ENCODE data around the gene LCE1B.

Gene LCE1B

GRCh38 chr1:152811050-152811449 lies 721 bp upstream of the LCE1B start:
- no peak for TF ChIP-seq CTCF (IDR thresholded peaks at IDR 0.05; ENCODE audit: control insufficient read depth, insufficient read depth, low read depth, low read length, missing control alignments)
- no peak for DNase-seq (ENCODE audit: low read depth)

GRCh38 chr1:152817309-152817708 lies 5.5 kb downstream of the LCE1B start:
- no peak for TF ChIP-seq CTCF (IDR thresholded peaks at IDR 0.05; ENCODE audit: control insufficient read depth, insufficient read depth, low read depth, low read length, missing control alignments)

More at GRCh38 chr1:152811050-152811449, 721 bp upstream of the LCE1B start:
- H3K4me3 ChIP-seq (ENCODE audit: control insufficient read depth, low read depth, low read length) = no peak overlapping the region

GRCh38 chr1:152823294-152823693 lies 11.5 kb downstream of the LCE1B start:
- H3K4me3 ChIP-seq (ENCODE audit: control insufficient read depth, low read depth, low read length) = no peak overlapping the region
- TF ChIP-seq CTCF (IDR thresholded peaks at IDR 0.05; ENCODE audit: control insufficient read depth, insufficient read depth, low read depth, low read length, missing control alignments) = no peak
- no peak for DNase-seq (ENCODE audit: low read depth)

More at GRCh38 chr1:152817309-152817708, 5.5 kb downstream of the LCE1B start:
- H3K4me3 ChIP-seq (ENCODE audit: control insufficient read depth, low read depth, low read length) = no peak overlapping the region
- no peak for DNase-seq (ENCODE audit: low read depth)

GRCh38 chr1:152824964-152825363 lies 13.2 kb downstream of the LCE1B start:
- DNase-seq (ENCODE audit: low read depth) = no peak
- TF ChIP-seq CTCF (IDR thresholded peaks at IDR 0.05; ENCODE audit: control insufficient read depth, insufficient read depth, low read depth, low read length, missing control alignments) = no peak
- H3K4me3 ChIP-seq (ENCODE audit: control insufficient read depth, low read depth, low read length) = no peak overlapping the region

GRCh38 chr1:152827173-152827572 lies 15.4 kb downstream of the LCE1B start, which contains the start of gene LCE1A:
TSS of gene LCE1A (plus strand) at chr1:152827473. CDS start at chr1:152827473, 0 bp downstream.
- DNase-seq (ENCODE audit: low read depth) = no peak
- H3K4me3 ChIP-seq (ENCODE audit: control insufficient read depth, low read depth, low read length) = no peak within 1 kb of the TSS
- no peak for TF ChIP-seq CTCF (IDR thresholded peaks at IDR 0.05; ENCODE audit: control insufficient read depth, insufficient read depth, low read depth, low read length, missing control alignments)

GRCh38 chr1:152836870-152837269 lies 25.1 kb downstream of the LCE1B start:
- no peak for DNase-seq (ENCODE audit: low read depth)
- TF ChIP-seq CTCF (IDR thresholded peaks at IDR 0.05; ENCODE audit: control insufficient read depth, insufficient read depth, low read depth, low read length, missing control alignments) = no peak
- H3K4me3 ChIP-seq (ENCODE audit: control insufficient read depth, low read depth, low read length) = no peak overlapping the region

GRCh38 chr1:152842556-152842955 lies 30.8 kb downstream of the LCE1B start, which contains the start of gene LCE6A:
TSS of gene LCE6A (plus strand) at chr1:152842856. CDS start at chr1:152843521, 665 bp downstream.
- TF ChIP-seq CTCF (IDR thresholded peaks at IDR 0.05; ENCODE audit: control insufficient read depth, insufficient read depth, low read depth, low read length, missing control alignments) = no peak
- H3K4me3 ChIP-seq (ENCODE audit: control insufficient read depth, low read depth, low read length) = no peak within 1 kb of the TSS
- DNase-seq (ENCODE audit: low read depth) = no peak

All from AG09309 (cell line).